H4 (cell line): ENCODE data around the gene NUP50. TPM values are rescaled to one million over a fixed set of nuclear protein-coding genes. Genes with fewer than 3 reads are reported as not detected.

Experiments used
- DNase-seq: peaks from one replicate; pipeline ENCODE4 v3.0.0-alpha.2; 2015; ENCODE audit warnings: low spot score
- total RNA-seq: library from RNA; depleted of rRNA; stranded (reverse); fragments of >200 nt; shearing (Covaris generic); gene quantifications from 2 replicates; pipeline ENCODE4 v1.2.3, GENCODE V29; 2014; rRNA removed

Gene NUP50
- total RNA-seq = 32.1 and 34.6 TPM in 2 replicates

GRCh38 chr22:45163451-45164269 lies at the start of gene NUP50:
Gene NUP50 (plus strand): TSS chr22:45163925. CDS start chr22:45168178, 4,253 bp downstream.
- peak; percentile 91 for DNase-seq

- no peak for DNase-seq
Observed at GRCh38 chr22:45120440-45120839, 43.3 kb upstream of the NUP50 start.

- DNase-seq = no peak
Observed at GRCh38 chr22:45120931-45121330, 42.8 kb upstream of the NUP50 start.

- DNase-seq = no peak
Observed at GRCh38 chr22:45124176-45124847, 39.4 kb upstream of the NUP50 start.

GRCh38 chr22:45125188-45125587 lies 38.5 kb upstream of the NUP50 start:
- no peak for DNase-seq

- no peak for DNase-seq
Observed at GRCh38 chr22:45127866-45128265, 35.9 kb upstream of the NUP50 start.

GRCh38 chr22:45129703-45130524 lies 33.8 kb upstream of the NUP50 start:
- no peak for DNase-seq

- no peak for DNase-seq
Observed at GRCh38 chr22:45130891-45131290, 32.8 kb upstream of the NUP50 start.

- no peak for DNase-seq
Observed at GRCh38 chr22:45131749-45132148, 32.0 kb upstream of the NUP50 start.

- no peak for DNase-seq
Observed at GRCh38 chr22:45134313-45134712, 29.4 kb upstream of the NUP50 start.

- no peak for DNase-seq
Observed at GRCh38 chr22:45136594-45136993, 27.1 kb upstream of the NUP50 start.

- no peak for DNase-seq
Observed at GRCh38 chr22:45139693-45140092, 24.0 kb upstream of the NUP50 start.

- DNase-seq = no peak
Observed at GRCh38 chr22:45142376-45142775, 21.3 kb upstream of the NUP50 start.

GRCh38 chr22:45144916-45145315 lies 18.8 kb upstream of the NUP50 start:
- no peak for DNase-seq

GRCh38 chr22:45149671-45150070 lies 14.1 kb upstream of the NUP50 start:
- no peak for DNase-seq

GRCh38 chr22:45150139-45150538 lies 13.6 kb upstream of the NUP50 start:
- DNase-seq = no peak

- no peak for DNase-seq
Observed at GRCh38 chr22:45151503-45151902, 12.2 kb upstream of the NUP50 start.

GRCh38 chr22:45154383-45154782 lies 9.3 kb upstream of the NUP50 start:
- DNase-seq = peak; percentile 12

GRCh38 chr22:45155050-45155840 lies 8.5 kb upstream of the NUP50 start:
- DNase-seq = peak; percentile 14

- DNase-seq = no peak
Observed at GRCh38 chr22:45157907-45158306, 5.8 kb upstream of the NUP50 start.

- peak; percentile 51 for DNase-seq
Observed at GRCh38 chr22:45159652-45160462, 3.9 kb upstream of the NUP50 start.
